Fibroblast of the aortic adventitia (primary cell): ENCODE data around the gene TK2. TPM values are rescaled to one million over a fixed set of nuclear protein-coding genes. Genes with fewer than 3 reads are reported as not detected.

Source experiments
- DNase-seq: peaks from one replicate; pipeline ENCODE4 v3.0.0-alpha.2; 2010; ENCODE audit warnings: low read depth
- H3K4me3 ChIP-seq: 2 replicates; pipeline ENCODE4 v1.5.1; 2011; ENCODE audit warnings: low read depth, mild to moderate bottlenecking, control low read depth, low read length, moderate library complexity
- CTCF ChIP-seq: IDR thresholded peaks from 2 replicates; pipeline ENCODE4 v1.5.1; 2011; ENCODE audit warnings: mild to moderate bottlenecking, low read length, control low read depth, inconsistent platforms; ENCODE audit not compliant: insufficient read depth
- total RNA-seq: library from RNA; depleted of rRNA; stranded (reverse); fragments of >200 nt; gene quantifications from 2 replicates; pipeline ENCODE4 v1.2.3, GENCODE V29; 2012; ENCODE audit warnings: low replicate concordance

Gene TK2
- total RNA-seq, 1 donor = 58.8 TPM

DNA sequence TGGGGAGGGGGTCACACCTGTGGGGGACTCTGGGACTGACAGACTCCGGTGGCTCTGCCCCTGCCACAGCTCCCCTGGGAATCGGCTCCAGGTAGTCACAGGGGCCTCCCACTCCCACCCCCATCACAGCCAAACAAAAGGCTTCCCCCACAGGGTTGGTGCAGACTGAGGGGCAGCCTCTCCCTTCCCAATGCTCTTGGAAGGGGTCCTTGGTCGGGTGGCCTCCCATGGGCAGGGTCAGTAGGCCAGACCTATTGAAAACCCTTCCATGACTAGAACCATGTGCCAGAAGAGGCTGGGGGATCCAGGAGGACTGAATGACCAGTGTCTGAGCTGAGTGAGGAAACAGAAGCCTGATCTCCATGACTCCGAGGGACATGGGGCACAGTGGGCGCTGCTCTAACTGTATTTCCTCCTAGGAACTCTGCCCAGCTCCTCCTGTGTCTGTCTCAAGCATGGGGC is 28.6 kb downstream of the TK2 start:
- DNase-seq = no peak
- H3K4me3 ChIP-seq = no peak overlapping the region
- TF ChIP-seq CTCF = no peak

DNA sequence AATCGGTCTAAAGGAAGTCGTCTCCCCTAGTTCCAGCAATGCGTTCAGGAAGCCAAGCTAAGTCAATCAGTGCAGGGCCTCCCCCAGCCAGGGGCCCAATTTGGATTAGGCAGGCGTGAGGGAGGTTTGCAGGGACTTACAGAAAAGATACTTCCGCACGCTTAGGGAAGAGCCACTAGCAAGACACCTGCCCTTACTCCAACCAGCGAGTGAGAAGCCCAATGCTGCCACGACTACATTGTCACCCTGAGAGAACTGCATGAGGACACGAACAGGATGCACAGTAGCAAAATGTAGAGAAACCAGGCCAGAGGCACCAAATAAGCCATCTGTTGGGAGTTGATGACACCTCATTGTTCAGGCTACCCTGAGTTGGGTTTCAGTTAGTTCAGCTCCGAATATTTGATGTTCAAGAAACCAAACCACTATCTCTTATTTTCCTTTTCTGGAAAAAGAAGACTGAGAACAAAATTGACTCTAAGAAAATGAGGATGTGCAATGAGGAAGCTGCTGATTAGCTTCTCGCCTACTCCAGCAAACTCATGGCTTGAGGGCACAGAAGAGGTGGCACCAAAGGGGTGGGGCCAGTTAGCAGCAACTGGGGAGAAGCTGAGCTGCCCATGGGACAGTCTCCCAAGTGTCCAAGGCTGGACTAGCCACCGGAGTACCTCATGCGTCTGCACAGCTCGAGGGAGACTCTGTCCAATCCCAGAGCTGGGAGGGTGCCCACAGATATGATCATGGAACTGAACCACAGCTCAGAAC is 29.3 kb downstream of the TK2 start:
- no peak overlapping the region for H3K4me3 ChIP-seq
- no peak for DNase-seq
- no peak for TF ChIP-seq CTCF

DNA sequence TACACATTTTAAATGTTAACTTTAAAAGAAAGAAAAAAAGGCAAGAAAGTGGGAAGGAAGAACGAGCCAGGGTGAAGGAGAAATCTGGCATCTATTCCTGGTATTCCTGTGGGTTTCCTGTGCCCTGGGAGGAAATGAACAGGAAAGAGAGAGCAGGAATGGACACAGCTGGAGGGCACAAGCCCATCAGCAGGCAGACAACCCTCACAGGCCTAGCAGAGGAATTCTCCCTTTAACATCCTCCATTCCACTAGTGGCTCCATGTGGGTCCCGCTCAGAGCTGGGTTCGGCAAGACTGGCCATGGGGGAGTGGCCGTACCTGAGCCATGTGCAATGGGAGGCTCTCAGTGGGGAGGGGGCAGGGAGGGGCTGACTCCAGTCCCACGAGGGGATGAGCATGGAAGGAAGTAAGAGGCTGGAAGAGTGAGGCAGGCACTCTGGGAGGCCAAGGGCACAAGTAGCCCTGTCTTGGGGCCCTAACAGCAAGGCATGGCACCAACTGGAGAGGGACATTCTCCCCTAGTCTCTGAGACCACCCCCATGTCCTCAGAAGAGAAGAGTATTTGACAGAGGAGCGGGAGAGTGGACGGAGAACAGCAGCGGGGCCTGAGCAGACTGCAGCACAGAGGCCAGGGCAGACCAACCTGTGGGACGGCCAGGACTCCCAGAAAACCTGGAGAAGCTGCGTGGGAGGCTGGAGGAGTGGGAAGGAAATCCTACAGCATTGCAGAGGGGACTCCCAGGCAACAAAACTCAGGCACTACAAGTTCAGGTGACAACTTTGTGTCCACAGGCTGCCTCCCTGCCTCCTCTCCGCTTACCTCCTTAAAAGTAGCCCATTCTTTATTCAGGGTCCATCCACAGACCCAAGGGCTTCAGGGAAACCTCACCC is 30.2 kb downstream of the TK2 start:
- DNase-seq = no peak
- no peak overlapping the region for H3K4me3 ChIP-seq
- TF ChIP-seq CTCF = no peak

GRCh38 chr16:66517586-66518263 is 32.2 kb downstream of the TK2 start:
- no peak overlapping the region for H3K4me3 ChIP-seq
- no peak for DNase-seq
- TF ChIP-seq CTCF = no peak

GRCh38 chr16:66516808-66517585 is 32.9 kb downstream of the TK2 start:
- no peak for TF ChIP-seq CTCF
- H3K4me3 ChIP-seq = peak overlapping the region; percentile 14
- peak; percentile 99 for DNase-seq

DNA sequence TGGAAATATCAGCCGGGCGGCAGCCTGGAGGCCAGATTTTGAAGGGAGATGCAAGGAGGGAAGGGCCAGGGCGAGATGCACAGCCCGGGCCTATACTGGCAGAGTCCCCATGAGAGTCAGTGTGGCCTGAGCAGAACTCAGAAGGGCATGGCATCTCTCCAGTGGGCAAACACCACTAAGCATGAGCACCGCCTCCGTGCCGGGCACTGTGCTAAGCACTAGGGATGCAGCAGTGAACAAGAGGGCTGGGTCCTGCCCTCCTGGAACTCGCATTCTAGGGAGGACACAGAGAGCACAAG is 33.5 kb downstream of the TK2 start:
- DNase-seq = no peak
- TF ChIP-seq CTCF = no peak
- no peak overlapping the region for H3K4me3 ChIP-seq
